DLD1 (cell line): Measurements from ENCODE around the gene PEX12.
"Not testable (repeated sequence)": the region's sequence is repeated elsewhere in the genome, so short reads cannot be mapped to it uniquely, and the experiment has no call there.

Source experiments
- in situ Hi-C: cut with HindIII; loops from 2 replicates; pipeline ENCODE4 v1.10.0; 2017; ENCODE audit warnings: low sequenced_read_pairs

PEX12 gene

GRCh38 chr17:35578929-35579432, 610 bp upstream of the PEX12 start:
- in situ Hi-C loops: no loop called here

GRCh38 chr17:35577830-35578196, 558 bp downstream of the PEX12 start:
- in situ Hi-C loops: no loop called here

GRCh38 chr17:35575759-35576158, 2.6 kb downstream of the PEX12 start:
- in situ Hi-C loops: no loop called here

GRCh38 chr17:35569405-35569804, 9.0 kb downstream of the PEX12 start:
- in situ Hi-C loops: no loop called here

GRCh38 chr17:35568561-35568960, 9.8 kb downstream of the PEX12 start:
- in situ Hi-C loops: no loop called here

GRCh38 chr17:35566968-35567367, 11.4 kb downstream of the PEX12 start:
- in situ Hi-C loops: no loop called here

- in situ Hi-C loops: not testable (repeated sequence)
Observed at GRCh38 chr17:35563181-35563580, 15.2 kb downstream of the PEX12 start.

GRCh38 chr17:35560703-35561102, 17.7 kb downstream of the PEX12 start, which contains the start of gene SLFN14:
Gene SLFN14, minus strand, starts transcription at chr17:35560819. Its CDS starts 2,757 bp downstream, at chr17:35558062.
- in situ Hi-C loops: no loop called here

- in situ Hi-C loops: no loop called here
Observed at GRCh38 chr17:35559495-35560210, 18.7 kb downstream of the PEX12 start.

GRCh38 chr17:35557353-35557752, 21.0 kb downstream of the PEX12 start:
- in situ Hi-C loops: no loop called here

GRCh38 chr17:35555691-35556090, 22.7 kb downstream of the PEX12 start:
- in situ Hi-C loops: no loop called here

- in situ Hi-C loops: no loop called here
Observed at GRCh38 chr17:35554668-35555067, 23.7 kb downstream of the PEX12 start.

GRCh38 chr17:35553310-35553709, 25.1 kb downstream of the PEX12 start:
- in situ Hi-C loops: no loop called here

- in situ Hi-C loops: no loop called here
Observed at GRCh38 chr17:35548978-35549377, 29.4 kb downstream of the PEX12 start.

- in situ Hi-C loops: no loop called here
Observed at GRCh38 chr17:35548208-35548810, 30.1 kb downstream of the PEX12 start.

- in situ Hi-C loops: no loop called here
Observed at GRCh38 chr17:35546487-35546886, 31.9 kb downstream of the PEX12 start.

- in situ Hi-C loops: no loop called here
Observed at GRCh38 chr17:35545150-35545549, 33.2 kb downstream of the PEX12 start.

GRCh38 chr17:35543856-35544255, 34.5 kb downstream of the PEX12 start:
- in situ Hi-C loops: no loop called here

- in situ Hi-C loops: no loop called here
Observed at GRCh38 chr17:35542990-35543389, 35.4 kb downstream of the PEX12 start.

GRCh38 chr17:35541434-35541833, 36.9 kb downstream of the PEX12 start:
- in situ Hi-C loops: no loop called here

- in situ Hi-C loops: no loop called here
Observed at GRCh38 chr17:35540589-35541404, 37.6 kb downstream of the PEX12 start.

GRCh38 chr17:35539659-35540026, 38.7 kb downstream of the PEX12 start:
- in situ Hi-C loops: no loop called here
